Retinal pigment epithelial cell (primary cell): ENCODE results near the gene TSPAN9.

ENCODE experiments used
- DNase-seq: peaks from one replicate; pipeline ENCODE4 v3.0.0-alpha.2; 2010; ENCODE audit warnings: low read depth
- H3K4me3 ChIP-seq: 2 replicates; pipeline ENCODE4 v1.5.1; 2011; ENCODE audit warnings: mild to moderate bottlenecking, low read length, control low read depth, moderate library complexity
- CTCF ChIP-seq: conservative IDR thresholded peaks from 2 replicates; pipeline ENCODE4 v1.5.1; 2011; ENCODE audit warnings: low read depth, low read length, control low read depth, inconsistent platforms

The TSPAN9 gene

GRCh38 chr12:3152011-3152511 is 74.9 kb downstream of the TSPAN9 start:
- H3K4me3 ChIP-seq = no peak overlapping the region
- no peak for DNase-seq
- TF ChIP-seq CTCF = peak; percentile 1

- no peak for DNase-seq
- H3K4me3 ChIP-seq = no peak overlapping the region
- no peak for TF ChIP-seq CTCF
These were observed 75.7 kb downstream of the TSPAN9 start for GRCh38 chr12:3152892-3153291.

GRCh38 chr12:3154006-3154405 is 76.8 kb downstream of the TSPAN9 start:
- TF ChIP-seq CTCF = no peak

GRCh38 chr12:3155702-3156370 is 78.7 kb downstream of the TSPAN9 start:
- DNase-seq = no peak
- no peak overlapping the region for H3K4me3 ChIP-seq
- no peak for TF ChIP-seq CTCF

More at GRCh38 chr12:3154006-3154405, 76.8 kb downstream of the TSPAN9 start:
- no peak overlapping the region for H3K4me3 ChIP-seq
- no peak for DNase-seq

- no peak for DNase-seq
- TF ChIP-seq CTCF = no peak
- no peak overlapping the region for H3K4me3 ChIP-seq
These were observed 80.6 kb downstream of the TSPAN9 start for GRCh38 chr12:3157581-3158323.

- DNase-seq = no peak
- H3K4me3 ChIP-seq = no peak overlapping the region
- no peak for TF ChIP-seq CTCF
These were observed 81.8 kb downstream of the TSPAN9 start for GRCh38 chr12:3158851-3159465.

GRCh38 chr12:3160081-3160480 is 82.9 kb downstream of the TSPAN9 start:
- no peak overlapping the region for H3K4me3 ChIP-seq
- TF ChIP-seq CTCF = no peak
- DNase-seq = no peak
